Measurements from ENCODE around the gene KRT26. TPM values are rescaled to one million over a fixed set of nuclear protein-coding genes. Genes with fewer than 3 reads are reported as not detected.

Gene KRT26
- total RNA-seq, 4 donors from 2014 or later: not detected

GRCh38 chr17:40777459-40777858 is 5.5 kb upstream of the KRT26 start:
- no peaks in the 10 kb centered on the region for H3K36me3 ChIP-seq
- H3K4me3 ChIP-seq: no peak overlapping the region
- peaks cover 8 to 33% (median 33%) of the 10 kb centered on the region in 3 donors for H3K27me3 ChIP-seq
- TF ChIP-seq CTCF (IDR thresholded peaks at IDR 0.05 in 4 of 5, conservative IDR thresholded peaks at IDR 0.05 in 1 of 5) (no peak), POLR2A (IDR thresholded peaks at IDR 0.05) (no peak)
- in situ Hi-C loops (cut with MboI; ENCODE audit: low sequenced_read_pairs in 4 of 4): no loop called here
- no peaks in the 10 kb centered on the region for H3K9me3 ChIP-seq
- DNase-seq (no peak), ATAC-seq (no peak)
- no peaks in the 10 kb centered on the region for H3K4me1 ChIP-seq
- no peak overlapping the region for H3K27ac ChIP-seq
- intact Hi-C loops (cut with DNase I; ENCODE audit: low total_unique reads): no loop called here

- in situ Hi-C loops (cut with MboI; ENCODE audit: low sequenced_read_pairs in 4 of 4) (no loop called here), intact Hi-C loops (cut with DNase I; ENCODE audit: low total_unique reads) (no loop called here)
- TF ChIP-seq POLR2A (IDR thresholded peaks at IDR 0.05) (no peak), CTCF (IDR thresholded peaks at IDR 0.05 in 4 of 5, conservative IDR thresholded peaks at IDR 0.05 in 1 of 5) (no peak)
- no peak overlapping the region for H3K27ac ChIP-seq
- DNase-seq: no peak
- peaks cover 8 to 33% (median 31%) of the 10 kb centered on the region in 3 donors for H3K27me3 ChIP-seq
- H3K36me3 ChIP-seq: no peaks in the 10 kb centered on the region
- no peaks in the 10 kb centered on the region for H3K9me3 ChIP-seq
- no peaks in the 10 kb centered on the region for H3K4me1 ChIP-seq
- ATAC-seq: no peak
- no peak overlapping the region for H3K4me3 ChIP-seq
These were observed 3.9 kb upstream of the KRT26 start for GRCh38 chr17:40775945-40776344.

GRCh38 chr17:40765657-40766056 is 6.3 kb downstream of the KRT26 start:
- TF ChIP-seq POLR2A (IDR thresholded peaks at IDR 0.05) (no peak), CTCF (IDR thresholded peaks at IDR 0.05 in 4 of 5, conservative IDR thresholded peaks at IDR 0.05 in 1 of 5) (no peak)
- no peak overlapping the region for H3K4me3 ChIP-seq
- DNase-seq: no peak
- H3K27ac ChIP-seq: no peak overlapping the region
- peaks cover 0 to 8% (median 0%) of the 10 kb centered on the region in 3 donors for H3K9me3 ChIP-seq
- H3K4me1 ChIP-seq: no peaks in the 10 kb centered on the region
- in situ Hi-C loops (cut with MboI; ENCODE audit: low sequenced_read_pairs in 4 of 4): no loop called here
- no peak for ATAC-seq
- no peaks in the 10 kb centered on the region for H3K36me3 ChIP-seq
- intact Hi-C loops (cut with DNase I; ENCODE audit: low total_unique reads): no loop called here
- no peaks in the 10 kb centered on the region for H3K27me3 ChIP-seq

GRCh38 chr17:40763752-40764151 is 8.2 kb downstream of the KRT26 start:
- Histone ChIP-seq H3K4me3 (no peak overlapping the region), H3K36me3 (no peaks in the 10 kb centered on the region), H3K27ac (no peak overlapping the region), H3K27me3 (peaks cover 0 to 5% (median 0%) of the 10 kb centered on the region in 3 donors), H3K4me1 (no peaks in the 10 kb centered on the region), H3K9me3 (peaks cover 0 to 19% (median 9%) of the 10 kb centered on the region in 3 donors)
- no peak for TF ChIP-seq POLR2A (IDR thresholded peaks at IDR 0.05)
- no peak for TF ChIP-seq CTCF (IDR thresholded peaks at IDR 0.05 in 4 of 5, conservative IDR thresholded peaks at IDR 0.05 in 1 of 5)
- in situ Hi-C loops (cut with MboI; ENCODE audit: low sequenced_read_pairs in 4 of 4): no loop called here
- intact Hi-C loops (cut with DNase I; ENCODE audit: low total_unique reads): no loop called here
- ATAC-seq (no peak), DNase-seq (no peak)
